Right lobe of liver (tissue), 4 donors: Measurements from ENCODE around the gene ZCCHC7.

Experiments
- CTCF ChIP-seq, 4 donors: fragments of 200-600 bp in 3 of 4; fragments of 450-650 bp in 1 of 4; IDR thresholded peaks; one replicate each; pipeline versions ENCODE4 v1.5.1 to v1.8.0; 2016 to 2022; ENCODE audit warnings: antibody characterized with exemption in 4 of 4, mild to moderate bottlenecking in 2 of 4
- POLR2A ChIP-seq: fragments of 450-650 bp; IDR thresholded peaks from one replicate; pipeline ENCODE4 v1.6.1; 2017; ENCODE audit warnings: antibody characterized with exemption, mild to moderate bottlenecking
- donor health status: DM: no; HTN: no; CAD: no.
- donor health status: DM: no; HTN: no; CAD: no.
- donor health status: DM: no; HTN: yes; CAD: no.

DNA sequence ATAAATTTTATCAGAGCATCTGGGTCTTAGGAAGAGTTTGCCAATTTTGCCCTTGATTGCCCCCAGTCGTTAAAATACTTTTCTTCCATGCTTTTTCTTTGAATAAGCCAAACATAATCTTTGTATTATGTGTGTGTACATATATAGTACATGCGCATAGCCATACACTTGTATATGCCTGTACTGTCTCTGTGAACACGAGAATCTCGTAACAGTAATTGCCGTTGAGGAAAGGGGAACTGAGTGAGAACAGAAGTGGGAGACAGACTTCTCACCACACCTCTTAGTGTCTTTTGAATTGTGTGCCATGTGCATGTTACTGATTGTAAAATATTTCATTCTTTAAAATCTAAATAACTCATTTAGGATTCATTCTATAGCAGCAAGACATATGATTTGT lies 222.5 kb downstream of the ZCCHC7 start:
- TF ChIP-seq POLR2A (no peak), CTCF (IDR thresholded peaks at IDR 0.05) (no peak)
